HepG2 (cell line): ENCODE data around the gene RTN4RL2. TPM values are rescaled to one million over a fixed set of nuclear protein-coding genes. Genes with fewer than 3 reads are reported as not detected.

Experiments
- ATF1 ChIP-seq: IDR thresholded peaks from 2 replicates; pipeline ENCODE4 v1.6.1; 2016; ENCODE audit warnings: mild to moderate bottlenecking, control low read depth
- HDAC2 ChIP-seq: sonication (generic); formaldehyde crosslinking; IDR thresholded peaks from 2 replicates; pipeline ENCODE4 v1.4.0; 2020; ENCODE audit warnings: missing genetic modification reagents
- IRF2 ChIP-seq: IDR thresholded peaks from 2 replicates; pipeline ENCODE4 v1.6.1; 2018; ENCODE audit warnings: missing genetic modification reagents, missing compliant biosample characterization
- ISL2 ChIP-seq: sonication (generic); formaldehyde crosslinking; IDR thresholded peaks from 2 replicates; pipeline ENCODE4 v1.5.0; 2020; ENCODE audit warnings: missing genetic modification reagents
- KLF12 ChIP-seq: sonication (generic); formaldehyde crosslinking; IDR thresholded peaks from 2 replicates; pipeline ENCODE4 v1.4.0; 2020; ENCODE audit warnings: missing genetic modification reagents, borderline replicate concordance
- PHB2 ChIP-seq: fragments of 450-650 bp; IDR thresholded peaks from 2 replicates; pipeline ENCODE4 v1.6.1; 2018; ENCODE audit not compliant: partially characterized antibody
- PHF5A ChIP-seq: IDR thresholded peaks from one replicate; pipeline ENCODE4 v1.6.1; 2018; ENCODE audit warnings: low read depth, missing genetic modification reagents; ENCODE audit not compliant: unreplicated experiment
- POGZ ChIP-seq: sonication (generic); formaldehyde crosslinking; IDR thresholded peaks from 2 replicates; pipeline ENCODE4 v1.4.0; 2020; ENCODE audit warnings: mild to moderate bottlenecking, missing genetic modification reagents
- POLR2A ChIP-seq, 2 experiments: IDR thresholded peaks; 2 replicates each; pipeline ENCODE4 v1.6.1; 2011; ENCODE audit warnings: low read depth in 2 of 2, low read length in 2 of 2, mild to moderate bottlenecking in 1 of 2, moderate library complexity in 1 of 2; ENCODE audit not compliant: insufficient read depth in 1 of 2
- POLR2AphosphoS2 ChIP-seq: IDR thresholded peaks from 2 replicates; pipeline ENCODE4 v1.6.1; 2011; ENCODE audit warnings: low read depth, low read length, improper control_type of control experiment
- REPIN1 ChIP-seq: sonication (generic); formaldehyde crosslinking; IDR thresholded peaks from 2 replicates; pipeline ENCODE4 v1.8.0; 2022; ENCODE audit warnings: missing genetic modification reagents, low read depth, mild to moderate bottlenecking, borderline replicate concordance
- RXRA ChIP-seq: sonication (generic); formaldehyde crosslinking; IDR thresholded peaks from 2 replicates; pipeline ENCODE4 v1.5.1; 2020; ENCODE audit warnings: missing genetic modification reagents
- SMARCE1 ChIP-seq: fragments of 450-650 bp; IDR thresholded peaks from 2 replicates; pipeline ENCODE4 v1.6.1; 2017; ENCODE audit warnings: borderline replicate concordance
- SRSF1 ChIP-seq: fragments of 200-400 bp; formaldehyde crosslinking; optimal IDR thresholded peaks from 2 replicates; pipeline ENCODE3; 2017; ENCODE audit warnings: mild to moderate bottlenecking, low read depth, low read length, moderate library complexity
- YY1 ChIP-seq: IDR thresholded peaks from 2 replicates; pipeline ENCODE4 v1.6.1; 2011; ENCODE audit warnings: low read length, low read depth, moderate library complexity, mild to moderate bottlenecking; ENCODE audit not compliant: insufficient read depth, insufficient replicate concordance
- ZBTB3 ChIP-seq: sonication (generic); formaldehyde crosslinking; IDR thresholded peaks from 2 replicates; pipeline ENCODE4 v1.4.0; 2020; ENCODE audit warnings: low read depth, mild to moderate bottlenecking, moderate library complexity, missing genetic modification reagents, borderline replicate concordance
- ZNF788 ChIP-seq: sonication (generic); formaldehyde crosslinking; IDR thresholded peaks from 2 replicates; pipeline ENCODE4 v1.5.0; 2020; ENCODE audit warnings: mild to moderate bottlenecking, missing genetic modification reagents, borderline replicate concordance
- polyA plus RNA-seq, 8 experiments: library from polyadenylated mRNA; depleted of rRNA in 3 of 8; stranded (reverse) in 7 of 8; unstranded in 1 of 8; fragments of >200 nt; fragmentation: Illumina TruSeq in 4 of 8; extraction: Trizol in 4 of 8; gene quantifications; 2 replicates each; pipeline versions ENCODE4 v1.2.1 to v1.2.3, GENCODE V29; 2011 to 2016; ENCODE audit warnings: low read depth in 4 of 8, missing spikeins in 1 of 8, mixed read lengths in 1 of 8; ENCODE audit not compliant: insufficient read depth in 1 of 8
- total RNA-seq, 5 experiments: library from RNA; depleted of rRNA; stranded (reverse); fragments of >200 nt; fragmentation: Illumina TruSeq; extraction: Trizol; gene quantifications; 2 replicates each; pipeline ENCODE4 v1.2.3, GENCODE V29; 2016; ENCODE audit warnings: low read depth in 1 of 5
- TF ChIP-seq, protein P1 (sequence below): sonication (generic); formaldehyde crosslinking; IDR thresholded peaks from 2 replicates; pipeline ENCODE4 v1.9.0; 2021; ENCODE audit warnings: missing genetic modification reagents, mild to moderate bottlenecking, borderline replicate concordance
- TF ChIP-seq, protein P2 (sequence below): sonication (generic); formaldehyde crosslinking; IDR thresholded peaks from 2 replicates; pipeline ENCODE4 v1.9.0; 2022; ENCODE audit warnings: low read depth, missing genetic modification reagents
- TF ChIP-seq, protein P3 (sequence below): sonication (generic); formaldehyde crosslinking; IDR thresholded peaks from 2 replicates; pipeline ENCODE4 v1.4.0; 2020; ENCODE audit warnings: mild to moderate bottlenecking, missing genetic modification reagents
- TF ChIP-seq, protein P4 (sequence below): sonication (generic); formaldehyde crosslinking; IDR thresholded peaks from 2 replicates; pipeline ENCODE4 v1.4.0; 2020; ENCODE audit warnings: mild to moderate bottlenecking, low read depth, missing genetic modification reagents
- TF ChIP-seq, protein P5 (sequence below): sonication (generic); formaldehyde crosslinking; IDR thresholded peaks from 2 replicates; pipeline ENCODE4 v1.8.0; 2023; ENCODE audit warnings: mild to moderate bottlenecking, missing genetic modification reagents

The RTN4RL2 gene
- total and polyA plus RNA-seq, 2 of the 13 experiments (the other 11 are each of a cell fraction or from before 2014, with no cell fraction given) = 1.3 to 4.3 TPM

DNA sequence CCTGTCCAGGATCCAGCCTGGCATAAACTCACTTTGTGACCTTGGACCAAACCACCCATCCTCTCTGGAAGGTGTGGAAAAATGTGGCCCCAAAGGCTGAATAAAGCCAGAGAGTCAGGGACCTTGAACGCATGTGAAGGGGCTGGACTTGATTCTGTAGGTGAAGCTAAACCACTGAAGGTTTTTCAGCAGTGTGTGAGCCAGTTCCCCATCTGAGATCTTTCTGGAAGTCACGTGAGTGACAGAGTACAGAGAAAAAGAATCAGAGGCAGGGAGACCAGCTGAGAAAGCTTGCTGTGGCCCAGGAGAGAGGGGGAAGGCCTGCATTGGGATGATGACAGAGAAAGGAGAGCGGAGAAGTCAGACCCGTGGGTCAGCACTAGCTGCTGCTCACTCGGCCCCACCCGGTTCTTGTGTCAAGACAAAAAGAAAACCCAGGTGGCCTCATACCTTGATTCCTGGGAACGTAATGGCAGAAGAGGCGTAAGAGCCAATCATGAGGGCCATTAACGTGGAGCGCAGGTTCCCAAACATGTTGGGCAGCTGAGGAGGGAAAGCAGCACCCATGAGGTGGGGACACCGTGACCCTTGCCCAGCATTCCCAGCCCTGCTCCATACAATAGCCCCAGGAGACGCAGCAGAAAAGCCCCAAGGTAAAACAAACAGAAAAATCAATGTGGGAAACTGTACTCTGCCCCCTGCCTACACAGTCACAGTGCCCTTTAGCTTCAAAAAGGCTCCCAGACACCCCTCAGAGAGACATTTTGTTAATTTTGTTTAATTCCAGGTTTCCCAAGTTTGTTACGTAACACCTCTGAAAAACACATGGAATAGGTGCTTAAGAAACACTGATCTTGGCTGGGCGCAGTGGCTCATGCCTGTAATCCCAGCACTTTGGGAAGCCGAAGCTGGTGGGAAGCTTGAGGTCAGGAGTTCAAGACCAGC is 37.2 kb downstream of the RTN4RL2 start (continued):
- TF ChIP-seq, protein P1, sequence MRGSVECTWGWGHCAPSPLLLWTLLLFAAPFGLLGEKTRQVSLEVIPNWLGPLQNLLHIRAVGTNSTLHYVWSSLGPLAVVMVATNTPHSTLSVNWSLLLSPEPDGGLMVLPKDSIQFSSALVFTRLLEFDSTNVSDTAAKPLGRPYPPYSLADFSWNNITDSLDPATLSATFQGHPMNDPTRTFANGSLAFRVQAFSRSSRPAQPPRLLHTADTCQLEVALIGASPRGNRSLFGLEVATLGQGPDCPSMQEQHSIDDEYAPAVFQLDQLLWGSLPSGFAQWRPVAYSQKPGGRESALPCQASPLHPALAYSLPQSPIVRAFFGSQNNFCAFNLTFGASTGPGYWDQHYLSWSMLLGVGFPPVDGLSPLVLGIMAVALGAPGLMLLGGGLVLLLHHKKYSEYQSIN (CRISPR knock-in tag) = peak; percentile 39; the same call in 1 of the 2 replicates
- no peak for TF ChIP-seq PHB2
- TF ChIP-seq SRSF1 = no peak
- 0 out of 2 replicates have a peak, but pooled peaks have one; percentile 14 for TF ChIP-seq IRF2 (CRISPR knock-in tag)
- TF ChIP-seq ZBTB3 (CRISPR knock-in tag) = 0 out of 2 replicates have a peak, but pooled peaks have one; percentile 59
- no peak for TF ChIP-seq KLF12 (CRISPR knock-in tag)
- TF ChIP-seq ATF1 (CRISPR knock-in tag) = peak; percentile 31; the same call in 1 of the 2 replicates
- TF ChIP-seq, protein P2, sequence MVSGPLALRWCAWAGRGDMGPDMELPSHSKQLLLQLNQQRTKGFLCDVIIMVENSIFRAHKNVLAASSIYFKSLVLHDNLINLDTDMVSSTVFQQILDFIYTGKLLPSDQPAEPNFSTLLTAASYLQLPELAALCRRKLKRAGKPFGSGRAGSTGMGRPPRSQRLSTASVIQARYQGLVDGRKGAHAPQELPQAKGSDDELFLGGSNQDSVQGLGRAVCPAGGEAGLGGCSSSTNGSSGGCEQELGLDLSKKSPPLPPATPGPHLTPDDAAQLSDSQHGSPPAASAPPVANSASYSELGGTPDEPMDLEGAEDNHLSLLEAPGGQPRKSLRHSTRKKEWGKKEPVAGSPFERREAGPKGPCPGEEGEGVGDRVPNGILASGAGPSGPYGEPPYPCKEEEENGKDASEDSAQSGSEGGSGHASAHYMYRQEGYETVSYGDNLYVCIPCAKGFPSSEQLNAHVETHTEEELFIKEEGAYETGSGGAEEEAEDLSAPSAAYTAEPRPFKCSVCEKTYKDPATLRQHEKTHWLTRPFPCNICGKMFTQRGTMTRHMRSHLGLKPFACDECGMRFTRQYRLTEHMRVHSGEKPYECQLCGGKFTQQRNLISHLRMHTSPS (CRISPR knock-in tag) = peak; percentile 39
- TF ChIP-seq POGZ (CRISPR knock-in tag) = peak; percentile 27; the same call in 1 of the 2 replicates
- TF ChIP-seq, protein P3, sequence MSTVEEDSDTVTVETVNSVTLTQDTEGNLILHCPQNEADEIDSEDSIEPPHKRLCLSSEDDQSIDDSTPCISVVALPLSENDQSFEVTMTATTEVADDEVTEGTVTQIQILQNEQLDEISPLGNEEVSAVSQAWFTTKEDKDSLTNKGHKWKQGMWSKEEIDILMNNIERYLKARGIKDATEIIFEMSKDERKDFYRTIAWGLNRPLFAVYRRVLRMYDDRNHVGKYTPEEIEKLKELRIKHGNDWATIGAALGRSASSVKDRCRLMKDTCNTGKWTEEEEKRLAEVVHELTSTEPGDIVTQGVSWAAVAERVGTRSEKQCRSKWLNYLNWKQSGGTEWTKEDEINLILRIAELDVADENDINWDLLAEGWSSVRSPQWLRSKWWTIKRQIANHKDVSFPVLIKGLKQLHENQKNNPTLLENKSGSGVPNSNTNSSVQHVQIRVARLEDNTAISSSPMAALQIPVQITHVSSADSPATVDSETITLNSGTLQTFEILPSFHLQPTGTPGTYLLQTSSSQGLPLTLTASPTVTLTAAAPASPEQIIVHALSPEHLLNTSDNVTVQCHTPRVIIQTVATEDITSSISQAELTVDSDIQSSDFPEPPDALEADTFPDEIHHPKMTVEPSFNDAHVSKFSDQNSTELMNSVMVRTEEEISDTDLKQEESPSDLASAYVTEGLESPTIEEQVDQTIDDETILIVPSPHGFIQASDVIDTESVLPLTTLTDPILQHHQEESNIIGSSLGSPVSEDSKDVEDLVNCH = no peak
- peak in 1 of 2 experiments; percentile 22; a peak in 1 of 4 replicates for TF ChIP-seq POLR2A (IDR thresholded peaks at IDR 0.05; ENCODE audit: insufficient read depth in 1 of 2, low read depth in 2 of 2, low read length in 2 of 2)
- peak; percentile 76 for TF ChIP-seq ISL2 (CRISPR knock-in tag)
- TF ChIP-seq PHF5A (CRISPR knock-in tag) = peak; percentile 29
- peak; percentile 27; the same call in 1 of the 2 replicates for TF ChIP-seq ZNF788
- TF ChIP-seq SMARCE1 = no peak
- no peak for TF ChIP-seq POLR2AphosphoS2
- peak; percentile 47 for TF ChIP-seq YY1
- TF ChIP-seq, protein P4, sequence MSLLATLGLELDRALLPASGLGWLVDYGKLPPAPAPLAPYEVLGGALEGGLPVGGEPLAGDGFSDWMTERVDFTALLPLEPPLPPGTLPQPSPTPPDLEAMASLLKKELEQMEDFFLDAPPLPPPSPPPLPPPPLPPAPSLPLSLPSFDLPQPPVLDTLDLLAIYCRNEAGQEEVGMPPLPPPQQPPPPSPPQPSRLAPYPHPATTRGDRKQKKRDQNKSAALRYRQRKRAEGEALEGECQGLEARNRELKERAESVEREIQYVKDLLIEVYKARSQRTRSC (CRISPR knock-in tag) = no peak
- TF ChIP-seq, protein P5, sequence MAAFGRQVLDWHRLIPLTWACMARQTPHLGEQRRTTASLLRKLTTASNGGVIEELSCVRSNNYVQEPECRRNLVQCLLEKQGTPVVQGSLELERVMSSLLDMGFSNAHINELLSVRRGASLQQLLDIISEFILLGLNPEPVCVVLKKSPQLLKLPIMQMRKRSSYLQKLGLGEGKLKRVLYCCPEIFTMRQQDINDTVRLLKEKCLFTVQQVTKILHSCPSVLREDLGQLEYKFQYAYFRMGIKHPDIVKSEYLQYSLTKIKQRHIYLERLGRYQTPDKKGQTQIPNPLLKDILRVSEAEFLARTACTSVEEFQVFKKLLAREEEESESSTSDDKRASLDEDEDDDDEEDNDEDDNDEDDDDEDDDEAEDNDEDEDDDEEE (CRISPR knock-in tag) = no peak
- TF ChIP-seq HDAC2 = peak; percentile 60; the same call in 1 of the 2 replicates
- TF ChIP-seq RXRA (CRISPR knock-in tag) = peak; percentile 95
- no peak for TF ChIP-seq REPIN1 (CRISPR knock-in tag)
